ENCODE results near the gene ZDHHC14.
A peak's percentile ranks its signal among the peaks of the same experiment; 100 is the strongest.
"Not testable (repeated sequence)": the region's sequence is repeated elsewhere in the genome, so short reads cannot be mapped to it uniquely, and the experiment has no call there.

ZDHHC14 gene

DNA sequence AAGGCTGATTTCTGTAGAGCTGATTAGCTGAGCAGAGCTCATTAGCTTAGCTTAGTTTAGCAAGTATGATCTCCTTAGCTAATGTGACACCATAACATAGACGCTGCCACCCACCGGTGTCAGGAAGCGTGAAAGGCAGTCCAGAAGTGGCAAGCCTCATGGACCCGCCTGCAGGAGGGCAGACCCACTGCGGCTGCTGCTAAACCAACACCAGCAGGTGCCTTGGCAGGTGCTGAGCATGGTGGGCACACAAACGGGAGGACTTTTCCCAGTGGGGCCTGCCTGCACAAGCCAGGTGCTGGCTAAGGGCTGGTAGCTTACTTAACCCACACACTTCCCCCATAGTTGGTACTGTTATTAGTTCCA is 22.7 kb downstream of the ZDHHC14 start:
- no peak for DNase-seq (ENCODE audit: low read depth in 2 of 2)
- TF ChIP-seq, protein P1, sequence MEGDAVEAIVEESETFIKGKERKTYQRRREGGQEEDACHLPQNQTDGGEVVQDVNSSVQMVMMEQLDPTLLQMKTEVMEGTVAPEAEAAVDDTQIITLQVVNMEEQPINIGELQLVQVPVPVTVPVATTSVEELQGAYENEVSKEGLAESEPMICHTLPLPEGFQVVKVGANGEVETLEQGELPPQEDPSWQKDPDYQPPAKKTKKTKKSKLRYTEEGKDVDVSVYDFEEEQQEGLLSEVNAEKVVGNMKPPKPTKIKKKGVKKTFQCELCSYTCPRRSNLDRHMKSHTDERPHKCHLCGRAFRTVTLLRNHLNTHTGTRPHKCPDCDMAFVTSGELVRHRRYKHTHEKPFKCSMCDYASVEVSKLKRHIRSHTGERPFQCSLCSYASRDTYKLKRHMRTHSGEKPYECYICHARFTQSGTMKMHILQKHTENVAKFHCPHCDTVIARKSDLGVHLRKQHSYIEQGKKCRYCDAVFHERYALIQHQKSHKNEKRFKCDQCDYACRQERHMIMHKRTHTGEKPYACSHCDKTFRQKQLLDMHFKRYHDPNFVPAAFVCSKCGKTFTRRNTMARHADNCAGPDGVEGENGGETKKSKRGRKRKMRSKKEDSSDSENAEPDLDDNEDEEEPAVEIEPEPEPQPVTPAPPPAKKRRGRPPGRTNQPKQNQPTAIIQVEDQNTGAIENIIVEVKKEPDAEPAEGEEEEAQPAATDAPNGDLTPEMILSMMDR (IDR thresholded peaks at IDR 0.05; ENCODE audit: low read depth, low read length) = no peak
- no peak overlapping the region for H3K4me3 ChIP-seq (replicated peaks in 1 of 2; ENCODE audit: low read depth in 2 of 2, low read length in 2 of 2)

DNA sequence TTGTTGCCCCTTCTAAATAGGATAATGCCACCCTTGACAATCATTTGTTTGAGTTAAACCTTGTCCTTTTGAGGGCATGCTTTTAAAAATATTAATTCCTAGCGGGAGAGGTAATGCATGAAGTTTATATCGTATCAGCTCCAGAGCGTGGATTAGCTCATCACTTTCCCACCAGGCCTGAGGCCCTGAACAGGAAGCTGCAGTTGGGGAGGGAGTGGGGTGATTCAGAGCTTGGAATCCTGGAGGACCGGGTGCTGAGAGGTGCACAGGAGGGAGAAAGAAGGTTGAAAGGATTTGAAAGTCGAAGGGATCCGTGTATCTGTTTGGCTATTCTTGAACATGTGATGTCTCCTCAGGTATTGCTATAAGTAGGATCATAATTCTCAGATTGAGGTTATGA is 25.0 kb downstream of the ZDHHC14 start:
- no peak overlapping the region for H3K4me3 ChIP-seq (replicated peaks in 1 of 2; ENCODE audit: low read depth in 2 of 2, low read length in 2 of 2)
- DNase-seq (ENCODE audit: low read depth in 2 of 2) = peak; percentile 69 to 72
- TF ChIP-seq, protein P1 (IDR thresholded peaks at IDR 0.05; ENCODE audit: low read depth, low read length) = no peak

DNA sequence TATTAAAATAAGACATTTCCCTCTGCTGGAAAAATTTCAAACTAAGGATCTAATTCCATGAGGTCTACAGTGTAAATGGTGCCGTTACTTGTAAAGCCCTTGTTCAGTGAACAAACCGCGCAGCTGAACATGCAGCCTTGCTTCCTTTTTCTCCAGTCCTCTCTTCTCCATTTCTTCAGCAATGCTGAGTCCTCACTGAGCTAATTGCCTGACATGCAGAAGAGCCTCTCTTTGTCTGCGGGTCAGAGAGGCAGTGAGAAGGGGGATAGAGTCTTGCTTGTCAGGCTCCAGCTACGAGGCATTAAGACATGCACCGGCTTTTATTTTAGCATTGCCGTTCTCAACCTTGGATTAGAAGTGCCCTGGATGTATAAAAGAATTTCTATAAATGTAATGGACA is 25.7 kb downstream of the ZDHHC14 start:
- no peak overlapping the region for H3K4me3 ChIP-seq (replicated peaks in 1 of 2; ENCODE audit: low read depth in 2 of 2, low read length in 2 of 2)
- DNase-seq (ENCODE audit: low read depth in 2 of 2) = no peak
- TF ChIP-seq, protein P1 (IDR thresholded peaks at IDR 0.05; ENCODE audit: low read depth, low read length) = no peak

DNA sequence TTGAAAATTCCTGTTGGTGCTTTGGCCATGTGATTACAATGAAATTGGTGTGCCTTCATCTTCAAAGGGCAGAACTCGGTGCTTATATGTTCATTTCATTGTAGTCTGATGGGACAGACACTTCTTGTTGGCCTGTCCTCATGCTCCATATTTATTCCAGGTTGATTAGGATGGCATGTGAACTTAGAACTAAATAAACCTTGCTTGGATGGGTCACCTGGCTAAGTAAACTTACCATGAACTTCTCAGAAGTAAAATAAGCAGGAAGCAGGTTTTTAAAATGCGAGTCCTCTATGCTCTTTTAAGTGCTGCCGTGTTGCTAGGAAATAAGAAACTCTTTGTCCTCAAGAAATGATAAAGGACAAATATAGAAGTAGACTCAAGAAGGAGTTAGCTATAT is 26.7 kb downstream of the ZDHHC14 start:
- H3K4me3 ChIP-seq (replicated peaks in 1 of 2; ENCODE audit: low read depth in 2 of 2, low read length in 2 of 2) = no peak overlapping the region
- DNase-seq (ENCODE audit: low read depth in 2 of 2) = no peak
- TF ChIP-seq, protein P1 (IDR thresholded peaks at IDR 0.05; ENCODE audit: low read depth, low read length) = no peak

DNA sequence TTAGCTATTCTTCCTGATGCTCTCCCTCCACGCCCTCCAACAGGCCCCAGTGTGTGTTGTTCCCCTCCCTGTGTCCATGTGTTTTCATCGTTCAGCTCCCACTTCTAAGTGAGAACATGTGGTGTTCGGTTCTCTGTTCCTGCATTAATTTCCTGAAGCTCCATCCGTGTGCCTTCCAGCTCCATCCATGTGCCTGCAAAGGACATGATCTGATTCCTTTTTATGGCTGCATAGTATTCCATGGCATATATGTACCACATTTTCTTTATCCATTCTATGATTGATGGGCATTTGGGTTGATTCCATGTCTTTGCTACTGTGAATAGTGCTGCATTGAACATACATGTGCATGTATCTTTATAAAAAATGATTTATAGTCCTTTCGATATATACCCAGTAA is 27.4 kb downstream of the ZDHHC14 start:
- DNase-seq (ENCODE audit: low read depth in 2 of 2); H3K4me3 ChIP-seq (replicated peaks in 1 of 2; ENCODE audit: low read depth in 2 of 2, low read length in 2 of 2): not testable (repeated sequence)

DNA sequence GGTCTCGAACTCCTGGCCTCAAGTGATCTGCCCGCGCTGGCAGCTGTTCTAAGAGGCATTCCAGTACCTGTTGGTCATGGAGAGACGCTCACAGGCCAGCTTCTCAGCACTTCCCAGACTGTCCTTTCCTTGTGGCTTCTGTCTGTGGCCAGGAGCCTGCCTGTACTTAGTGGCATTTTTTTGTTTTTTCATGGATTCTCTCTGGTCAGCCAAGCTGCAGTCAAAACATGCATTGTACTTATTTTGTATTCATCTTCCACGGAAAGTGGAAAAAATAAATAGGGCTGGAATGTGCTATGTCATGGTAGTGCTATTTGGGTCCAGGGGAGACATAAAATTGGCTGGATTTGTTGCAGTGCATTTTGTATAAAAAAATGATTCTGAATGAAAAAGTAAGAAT is 29.1 kb downstream of the ZDHHC14 start:
- peak; percentile 16 to 27 for DNase-seq (ENCODE audit: low read depth in 2 of 2)

DNA sequence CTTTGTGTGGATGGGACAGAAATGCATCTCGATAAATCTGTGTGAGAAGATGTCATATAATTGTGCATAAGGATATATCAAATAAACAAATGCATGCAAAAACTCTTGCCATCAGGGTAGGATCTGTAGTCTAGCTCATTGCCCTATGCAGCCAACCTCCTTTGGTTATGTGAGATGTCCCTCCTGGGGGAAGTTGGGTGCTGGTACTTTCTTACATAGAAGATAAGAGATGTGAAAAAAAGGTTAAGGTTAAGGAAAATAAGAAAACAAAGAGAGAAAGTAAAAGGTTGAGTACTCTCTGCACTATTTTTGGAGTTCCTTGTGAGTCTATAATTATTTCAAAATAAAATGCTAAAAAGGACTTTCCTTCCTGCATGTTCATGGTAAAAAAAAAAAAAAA is 30.4 kb downstream of the ZDHHC14 start:
- TF ChIP-seq, protein P1 (IDR thresholded peaks at IDR 0.05; ENCODE audit: low read depth, low read length) = no peak
- no peak overlapping the region for H3K4me3 ChIP-seq (replicated peaks in 1 of 2; ENCODE audit: low read depth in 2 of 2, low read length in 2 of 2)
- DNase-seq (ENCODE audit: low read depth in 2 of 2) = no peak

More for the DNA sequence above, 29.1 kb downstream of the ZDHHC14 start:
- no peak overlapping the region for H3K4me3 ChIP-seq (replicated peaks in 1 of 2; ENCODE audit: low read depth in 2 of 2, low read length in 2 of 2)
- TF ChIP-seq, protein P1 (IDR thresholded peaks at IDR 0.05; ENCODE audit: low read depth, low read length) = no peak

All from cardiac fibroblast (primary cell).